ENCODE data around the gene GLOD4.
"Not testable (repeated sequence)": the region's sequence is repeated elsewhere in the genome, so short reads cannot be mapped to it uniquely, and the experiment has no call there.

GLOD4 gene

DNA sequence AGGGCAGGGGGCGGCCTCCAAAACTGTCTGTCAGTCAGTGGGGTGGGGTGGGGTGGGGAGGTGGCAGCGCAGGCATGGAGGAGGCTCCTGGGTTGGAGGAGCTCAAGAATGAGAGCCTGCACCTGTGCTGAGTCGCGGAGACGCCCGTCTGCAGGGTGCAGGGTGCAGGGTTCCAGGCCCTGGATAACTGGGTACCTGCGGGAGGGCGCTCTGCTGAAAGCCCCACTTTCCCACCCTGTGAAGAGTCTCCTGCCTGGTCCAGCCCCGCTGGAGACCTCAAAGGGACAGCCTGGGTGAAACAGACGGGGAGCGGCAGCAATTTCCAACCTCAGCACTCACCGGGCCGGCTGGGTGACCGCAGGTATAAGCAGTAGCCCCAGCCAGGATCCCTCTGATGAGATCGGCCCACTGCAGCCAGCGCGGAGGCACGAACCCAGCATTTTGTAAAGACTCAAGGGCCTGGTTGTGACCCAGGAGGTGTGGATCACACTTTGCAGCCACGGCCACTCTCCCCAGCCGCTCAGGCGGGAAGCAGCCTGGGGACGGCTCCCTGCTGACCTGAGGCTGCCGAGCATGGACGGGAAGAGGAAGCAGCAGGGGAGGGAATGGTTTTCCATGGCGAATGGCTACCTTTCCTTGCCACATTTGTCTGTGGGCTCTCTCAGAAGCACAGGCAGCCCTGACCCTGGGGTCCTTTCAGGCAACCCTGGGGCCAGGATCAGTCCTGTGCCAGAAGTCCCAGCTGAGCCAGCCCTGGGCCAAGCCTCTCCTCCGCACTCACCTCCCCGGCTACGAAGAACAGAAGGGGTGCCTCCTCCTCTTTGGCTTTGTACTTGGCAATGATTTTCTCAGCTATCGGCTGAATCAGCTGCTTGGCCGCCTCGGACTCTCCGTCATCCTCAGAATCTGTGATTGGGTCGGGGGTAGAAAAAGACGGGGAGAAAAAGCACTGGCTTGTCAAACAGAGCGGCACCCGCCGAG lies 21.1 kb upstream of the GLOD4 start:
- Histone ChIP-seq H3K4me3 (no peak overlapping the region), H3K27ac (no peak overlapping the region)

GRCh38 chr17:802481-802880 lies 20.4 kb upstream of the GLOD4 start:
- Histone ChIP-seq H3K27ac (no peak overlapping the region), H3K4me3 (no peak overlapping the region)

GRCh38 chr17:801660-802059 lies 19.6 kb upstream of the GLOD4 start:
- no peak overlapping the region for H3K4me3 ChIP-seq
- no peak overlapping the region for H3K27ac ChIP-seq

DNA sequence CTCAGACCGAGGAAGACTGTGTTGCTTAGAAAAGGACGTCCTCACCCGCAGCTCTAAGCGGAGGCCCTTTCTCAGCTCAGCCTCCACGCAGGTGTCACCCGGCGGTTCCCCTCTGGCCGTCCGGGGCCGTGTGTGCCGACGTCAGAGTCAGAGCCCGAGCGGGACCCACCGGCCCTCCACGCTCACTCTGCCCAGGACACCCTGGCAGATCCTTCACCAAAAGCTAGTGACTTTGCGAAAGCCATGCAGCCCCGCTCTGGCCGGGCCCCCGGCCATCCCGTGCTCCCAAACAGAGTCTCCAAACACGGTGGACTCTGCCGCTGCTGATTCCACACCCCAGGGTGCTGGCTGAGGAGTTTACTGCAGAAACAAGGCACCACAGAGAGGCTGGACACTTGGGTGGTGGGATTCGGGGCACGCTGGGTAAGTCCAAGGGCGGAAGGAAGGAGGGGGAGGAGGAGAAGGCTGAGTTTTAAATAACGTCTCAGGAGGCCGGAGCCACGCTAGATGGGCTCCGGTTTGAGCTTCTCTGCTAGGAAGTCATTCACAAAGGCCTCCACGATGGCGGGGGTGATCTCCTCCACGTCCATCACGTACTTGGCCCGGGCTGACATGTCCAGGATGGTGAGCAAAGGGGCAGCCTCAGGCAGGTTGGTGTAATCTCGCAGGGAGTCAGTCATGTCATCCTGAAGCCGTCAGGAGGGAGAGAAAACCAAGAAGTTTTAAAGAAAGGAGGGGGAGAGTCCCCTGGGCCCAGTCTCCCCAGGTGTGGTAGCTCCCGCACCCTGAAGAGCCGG lies 18.6 kb upstream of the GLOD4 start:
- Histone ChIP-seq H3K27ac (no peak overlapping the region), H3K4me3 (no peak overlapping the region)

- Histone ChIP-seq H3K4me3 (no peak overlapping the region), H3K27ac (no peak overlapping the region)
These were observed 17.2 kb upstream of the GLOD4 start for GRCh38 chr17:799261-799660.

GRCh38 chr17:798246-798645 lies 16.2 kb upstream of the GLOD4 start:
- Histone ChIP-seq H3K4me3 (no peak overlapping the region), H3K27ac (peak overlapping the region in 1 of 21 experiments; percentile 10)

- Histone ChIP-seq H3K4me3 (no peak overlapping the region), H3K27ac (peak overlapping the region in 6 of 21 experiments; percentile 10 to 63 (median 46))
These were observed 15.3 kb upstream of the GLOD4 start for GRCh38 chr17:797236-797840.

DNA sequence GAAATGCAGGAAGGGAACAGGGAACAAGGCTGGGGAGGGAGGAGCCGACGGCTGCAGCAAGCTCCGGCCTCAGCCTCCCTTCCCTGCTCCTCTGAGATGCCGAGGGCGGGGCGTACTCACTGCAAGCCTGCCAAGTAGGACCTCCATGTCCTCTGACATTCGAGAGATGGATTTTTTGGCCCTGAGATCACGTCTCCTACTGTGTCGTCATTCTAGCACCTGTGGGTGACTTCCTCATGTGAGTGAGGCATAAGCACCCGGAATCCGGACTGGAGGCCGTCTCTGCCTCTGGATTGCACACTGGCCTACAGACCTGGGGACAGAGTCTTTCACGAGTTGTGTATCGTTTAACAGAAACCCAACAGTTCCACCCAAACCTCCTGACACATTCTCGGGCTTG lies 14.5 kb upstream of the GLOD4 start:
- H3K27ac ChIP-seq, result peak overlapping the region in 3 of 21 experiments; percentile 43 to 63 (median 56)
- no peak overlapping the region for H3K4me3 ChIP-seq

GRCh38 chr17:795721-796120 lies 13.6 kb upstream of the GLOD4 start:
- Histone ChIP-seq H3K4me3 (no peak overlapping the region), H3K27ac (peak overlapping the region in 7 of 21 experiments; percentile 38 to 70 (median 50))

DNA sequence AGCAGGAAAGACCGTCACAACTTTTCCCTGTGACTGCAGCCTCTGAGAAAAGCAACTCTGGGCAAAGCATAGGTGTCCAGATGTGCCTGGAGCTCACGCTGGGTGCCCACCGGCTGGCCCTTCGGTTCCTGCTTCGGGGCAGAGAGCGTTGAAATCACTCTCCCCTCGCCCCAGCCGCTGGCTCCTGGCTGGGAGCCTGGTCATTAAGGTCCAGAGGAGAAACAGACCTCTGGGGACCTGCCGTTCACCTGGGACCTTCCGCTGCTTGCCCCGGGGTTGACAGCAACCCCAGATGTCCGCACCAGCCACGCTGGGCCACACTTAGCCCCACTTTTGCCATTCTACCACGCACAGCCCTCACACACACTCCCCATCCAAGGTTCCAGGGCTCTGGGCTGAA lies 13.2 kb upstream of the GLOD4 start:
- H3K27ac ChIP-seq, result peak overlapping the region in 11 of 21 experiments; percentile 1 to 70 (median 41)

DNA sequence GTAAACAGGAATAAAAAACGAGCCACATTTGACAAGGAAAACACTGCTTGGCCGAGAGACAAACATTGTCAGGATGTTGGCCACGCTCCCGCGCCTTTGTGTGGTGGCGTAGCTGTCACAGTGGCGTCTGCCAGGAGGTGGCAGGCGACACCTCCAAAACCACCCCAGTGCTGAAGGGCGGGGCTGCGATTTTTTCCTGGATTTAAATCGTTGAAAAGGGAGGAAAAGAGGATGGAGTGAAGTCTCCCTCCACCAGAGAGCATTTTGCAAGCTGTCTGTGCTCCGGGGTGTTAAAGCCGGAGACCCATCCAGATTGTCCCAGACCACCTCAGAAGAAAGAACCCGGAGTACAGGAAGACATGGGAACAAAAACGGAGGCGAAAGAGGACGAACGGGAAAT lies 12.8 kb upstream of the GLOD4 start:
- peak overlapping the region in 3 of 7 experiments; percentile 4 to 13 (median 13) for H3K4me3 ChIP-seq
- peak overlapping the region in 12 of 21 experiments; percentile 1 to 70 (median 40) for H3K27ac ChIP-seq

More for the DNA sequence above, 13.2 kb upstream of the GLOD4 start:
- peak overlapping the region in 3 of 7 experiments; percentile 4 to 13 (median 13) for H3K4me3 ChIP-seq

DNA sequence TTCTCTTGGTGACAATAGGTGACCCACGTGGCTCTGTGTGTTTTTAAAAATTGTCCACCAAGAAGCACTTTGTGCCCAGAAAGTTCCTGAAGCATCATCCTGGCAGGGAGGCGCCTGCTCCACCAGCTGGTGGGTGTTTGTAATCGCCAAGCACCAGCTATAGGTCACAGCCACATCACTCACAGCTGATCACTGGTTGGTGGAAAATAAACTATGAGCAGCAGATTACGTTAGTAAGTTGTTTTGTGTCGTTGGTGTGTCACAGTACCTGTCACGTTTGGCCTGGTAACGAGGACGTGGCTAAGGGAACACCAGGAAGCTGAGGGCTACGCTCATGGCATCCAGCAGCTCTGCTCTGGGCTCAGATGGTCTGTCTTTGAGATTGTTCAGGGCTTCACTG lies 10.2 kb upstream of the GLOD4 start:
- Histone ChIP-seq H3K4me3 (no peak overlapping the region), H3K27ac (peak overlapping the region in 2 of 21 experiments; percentile 9 to 14)

DNA sequence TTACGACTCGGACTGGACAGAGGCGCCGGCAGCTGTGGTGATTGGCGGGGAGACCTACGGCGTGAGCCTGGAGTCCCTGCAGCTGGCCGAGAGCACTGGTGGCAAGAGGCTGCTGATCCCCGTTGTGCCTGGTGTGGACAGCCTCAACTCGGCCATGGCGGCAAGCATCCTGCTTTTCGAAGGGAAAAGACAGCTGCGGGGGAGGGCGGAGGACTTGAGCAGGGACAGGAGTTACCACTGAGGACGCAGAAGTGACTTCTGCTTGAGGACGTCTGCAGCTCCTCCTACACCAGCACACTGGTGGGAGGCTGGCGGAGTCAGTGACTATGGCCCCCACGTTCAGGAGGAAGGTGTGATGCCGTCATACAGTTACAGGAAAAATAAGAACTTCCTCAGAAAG lies 9.7 kb upstream of the GLOD4 start:
- Histone ChIP-seq H3K4me3 (no peak overlapping the region), H3K27ac (peak overlapping the region in 1 of 21 experiments; percentile 9)

DNA sequence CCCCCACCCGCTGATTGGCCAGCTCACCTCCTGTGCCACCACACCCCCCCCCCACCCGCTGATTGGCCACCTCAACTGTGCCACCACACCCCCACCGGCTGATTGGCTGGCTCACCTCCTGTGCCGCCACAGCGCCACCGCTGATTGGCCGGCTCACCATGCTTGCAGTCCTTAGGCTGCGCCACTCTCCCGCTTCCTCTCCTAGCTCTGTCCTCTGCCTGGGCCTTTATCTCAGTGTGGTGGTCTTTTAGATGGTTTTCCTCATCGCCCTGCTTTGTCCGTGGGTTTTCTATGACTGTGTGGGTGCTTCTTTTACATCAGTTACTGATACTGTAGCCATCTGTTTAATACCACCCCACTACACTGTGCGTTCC lies 8.8 kb upstream of the GLOD4 start:
- H3K27ac ChIP-seq, result peak overlapping the region in 2 of 21 experiments; percentile 1 to 42
- H3K4me3 ChIP-seq, result not testable (repeated sequence)

DNA sequence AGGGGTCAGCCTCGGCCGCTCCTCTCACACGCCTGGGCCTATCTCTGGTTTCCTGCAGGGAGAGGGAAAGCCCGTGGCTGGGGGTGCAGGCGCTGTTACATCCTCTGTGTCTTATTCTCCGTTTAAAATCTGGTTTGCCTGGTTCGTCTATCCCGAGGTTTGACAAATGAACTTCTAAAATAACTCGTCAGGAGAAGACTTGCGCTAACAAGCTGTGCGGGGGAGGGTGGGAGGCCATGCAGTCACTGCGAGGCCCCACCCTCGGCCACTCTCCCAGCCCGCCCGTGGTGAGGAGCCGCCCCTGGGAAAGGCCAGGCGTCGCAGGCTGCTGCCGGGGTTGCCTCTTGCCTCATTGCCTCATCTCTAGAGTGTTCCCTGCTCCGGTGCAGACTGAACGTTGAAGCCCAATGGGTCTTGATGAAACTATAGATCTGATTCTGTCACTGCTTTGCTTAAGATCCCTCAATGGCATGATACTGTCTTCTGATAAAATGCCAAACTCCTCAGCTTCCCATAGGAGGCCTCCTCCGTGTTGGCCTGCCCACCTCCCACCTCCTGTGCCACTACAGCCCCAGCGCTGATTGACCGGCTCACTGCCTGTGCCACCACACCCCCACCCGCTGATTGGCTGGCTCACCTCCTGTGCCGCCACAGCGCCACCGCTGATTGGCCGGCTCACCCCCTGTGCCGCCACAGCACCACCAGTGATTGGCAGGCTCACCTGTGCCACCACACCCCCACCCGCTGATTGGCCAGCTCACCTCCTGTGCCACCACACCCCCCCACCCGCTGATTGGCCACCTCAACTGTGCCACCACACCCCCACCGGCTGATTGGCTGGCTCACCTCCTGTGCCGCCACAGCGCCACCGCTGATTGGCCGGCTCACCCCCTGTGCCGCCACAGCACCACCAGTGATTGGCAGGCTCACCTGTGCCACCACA lies 8.1 kb upstream of the GLOD4 start:
- Histone ChIP-seq H3K4me3 (peak overlapping the region in 1 of 7 experiments; percentile 1), H3K27ac (peak overlapping the region in 17 of 21 experiments; percentile 2 to 78 (median 69))

DNA sequence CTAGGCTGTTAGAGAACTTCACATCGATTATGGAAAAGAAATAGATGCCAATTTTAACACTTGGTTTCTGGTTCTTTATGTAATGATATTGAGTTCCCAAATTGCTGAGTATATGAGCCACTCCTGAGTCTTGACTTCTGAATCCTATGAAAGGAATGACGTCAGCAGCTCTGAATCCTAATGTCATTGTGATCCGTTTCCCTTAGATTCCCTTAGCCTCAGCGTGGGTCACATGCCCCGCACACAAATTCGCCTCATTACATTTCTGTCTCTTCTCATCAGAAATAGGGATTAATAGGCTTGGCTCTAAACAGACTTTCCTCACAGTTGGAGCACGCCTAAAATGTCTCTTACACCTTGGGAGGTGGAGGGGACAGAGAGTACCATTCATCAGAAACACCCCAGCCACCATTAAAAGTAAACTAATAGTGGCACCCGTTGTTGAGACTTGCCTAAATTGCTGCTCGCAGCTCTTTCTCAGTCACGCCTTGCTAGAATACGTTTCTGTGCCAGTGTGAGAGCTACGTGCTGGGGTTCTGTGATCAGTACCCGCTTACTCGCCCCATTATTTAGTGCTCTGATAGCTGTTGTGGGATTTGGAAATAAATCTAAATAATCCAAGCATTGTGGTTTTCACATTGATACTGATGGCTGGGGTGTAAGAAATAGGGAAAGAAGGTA lies 7.2 kb upstream of the GLOD4 start:
- H3K27ac ChIP-seq, result peak overlapping the region in 18 of 21 experiments; percentile 1 to 78 (median 68)
- H3K4me3 ChIP-seq, result peak overlapping the region in 1 of 7 experiments; percentile 1

- Histone ChIP-seq H3K4me3 (no peak overlapping the region), H3K27ac (peak overlapping the region in 10 of 21 experiments; percentile 16 to 77 (median 68))
These were observed 6.5 kb upstream of the GLOD4 start for GRCh38 chr17:788551-788950.

DNA sequence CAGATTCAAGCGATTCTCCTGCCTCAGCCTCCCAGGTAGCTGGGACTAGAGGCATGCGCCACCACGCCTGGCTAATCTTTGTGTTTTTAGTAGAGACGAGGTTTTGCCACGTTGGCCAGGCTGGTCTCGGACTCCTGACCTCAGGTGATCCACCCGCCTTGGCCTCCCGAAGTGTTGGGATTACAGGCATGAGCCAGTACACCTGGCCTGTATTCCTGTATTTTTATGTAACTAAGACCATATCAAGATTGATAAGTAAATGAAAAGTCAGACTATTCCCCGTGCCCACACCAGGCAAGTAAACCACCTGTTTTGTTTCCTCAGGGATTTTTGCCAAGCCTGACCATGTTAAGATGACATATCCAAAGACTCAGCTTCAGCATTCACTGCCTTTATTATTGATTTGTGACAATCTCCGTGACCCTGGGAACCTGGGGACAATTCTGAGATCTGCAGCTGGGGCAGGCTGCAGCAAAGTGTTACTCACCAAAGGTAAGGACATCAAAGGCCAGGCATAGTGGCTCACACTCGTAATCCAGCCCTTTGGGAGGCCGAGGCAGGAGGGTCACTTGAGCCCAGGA lies 5.7 kb upstream of the GLOD4 start:
- Histone ChIP-seq H3K27ac (peak overlapping the region in 2 of 21 experiments; percentile 67 to 77), H3K4me3 (no peak overlapping the region)

Data from skin epidermis (tissue), 12 donors.